Stimulated activated CD4-positive, alpha-beta T cell treated with anti-CD3 and anti-CD28 coated beads, TNF-alpha, amount 100 ng/mL, for 48 hours (primary cell): ENCODE measurements around the gene NDRG3.

Experiments
- DNase-seq, 3 donors: peaks; one replicate each; pipeline ENCODE4 v3.0.0-alpha.2; 2020; ENCODE audit warnings: low read depth in 3 of 3

NDRG3 gene

DNA sequence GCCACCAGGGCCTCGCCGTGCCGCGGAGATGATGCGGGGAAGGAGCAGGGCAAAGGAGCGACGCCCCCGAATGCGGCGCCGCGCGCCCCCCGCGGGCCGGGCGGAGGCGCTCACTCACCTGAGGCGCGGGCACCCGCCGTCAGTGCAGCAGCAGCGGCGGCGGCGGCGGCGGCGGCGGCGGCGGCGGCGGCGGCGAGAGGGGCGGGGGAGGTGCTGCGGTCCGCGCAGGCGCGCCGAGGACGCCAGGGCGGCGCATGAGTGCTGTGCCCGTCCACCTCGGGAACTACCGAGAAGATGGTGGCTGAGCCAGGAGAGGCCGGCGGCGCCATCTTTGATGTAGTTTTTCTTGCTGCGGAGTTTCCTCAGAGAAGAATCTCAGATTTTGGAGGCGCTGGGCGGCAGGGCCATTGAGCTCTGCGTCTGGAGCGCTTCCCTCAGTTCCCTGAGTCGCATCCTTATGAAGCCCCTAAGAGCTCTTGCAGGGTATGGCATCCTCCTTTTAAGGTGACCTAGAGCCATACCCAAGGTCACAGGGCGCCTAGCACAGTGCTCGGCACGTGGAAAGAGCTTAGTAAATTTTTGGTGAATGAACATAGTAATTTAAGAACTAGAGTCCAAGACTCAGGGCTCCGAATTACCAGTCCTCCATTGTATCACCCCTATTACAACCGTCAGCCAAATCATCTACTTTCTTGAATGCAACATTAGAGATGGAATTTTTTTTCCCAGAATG lies at the start of gene NDRG3:
TSS of gene NDRG3 (minus strand) at position 164 of the 733 bp plus-strand sequence. CDS start 24,355 bp downstream, outside the sequence.
- peak; percentile 83 to 88 (median 86) for DNase-seq

DNA sequence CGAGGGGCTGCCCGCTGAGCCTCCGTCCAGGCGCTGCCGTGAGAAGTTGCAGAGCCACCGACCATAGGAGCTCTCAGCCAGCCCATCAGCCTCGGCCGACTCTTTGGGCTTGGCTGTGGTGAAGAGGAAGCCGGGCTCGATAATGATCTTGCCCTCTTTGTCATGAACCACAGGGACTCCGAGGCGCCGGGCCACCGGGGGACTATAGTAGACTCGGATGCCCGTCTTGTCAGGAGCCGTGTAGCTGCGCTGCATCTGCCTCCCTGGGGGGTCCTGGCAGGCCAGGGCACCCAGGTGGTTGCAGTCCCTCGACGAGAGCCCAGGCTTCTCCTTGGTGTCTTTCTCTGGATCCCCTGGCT lies 48.2 kb upstream of the NDRG3 start:
- no peak for DNase-seq

DNA sequence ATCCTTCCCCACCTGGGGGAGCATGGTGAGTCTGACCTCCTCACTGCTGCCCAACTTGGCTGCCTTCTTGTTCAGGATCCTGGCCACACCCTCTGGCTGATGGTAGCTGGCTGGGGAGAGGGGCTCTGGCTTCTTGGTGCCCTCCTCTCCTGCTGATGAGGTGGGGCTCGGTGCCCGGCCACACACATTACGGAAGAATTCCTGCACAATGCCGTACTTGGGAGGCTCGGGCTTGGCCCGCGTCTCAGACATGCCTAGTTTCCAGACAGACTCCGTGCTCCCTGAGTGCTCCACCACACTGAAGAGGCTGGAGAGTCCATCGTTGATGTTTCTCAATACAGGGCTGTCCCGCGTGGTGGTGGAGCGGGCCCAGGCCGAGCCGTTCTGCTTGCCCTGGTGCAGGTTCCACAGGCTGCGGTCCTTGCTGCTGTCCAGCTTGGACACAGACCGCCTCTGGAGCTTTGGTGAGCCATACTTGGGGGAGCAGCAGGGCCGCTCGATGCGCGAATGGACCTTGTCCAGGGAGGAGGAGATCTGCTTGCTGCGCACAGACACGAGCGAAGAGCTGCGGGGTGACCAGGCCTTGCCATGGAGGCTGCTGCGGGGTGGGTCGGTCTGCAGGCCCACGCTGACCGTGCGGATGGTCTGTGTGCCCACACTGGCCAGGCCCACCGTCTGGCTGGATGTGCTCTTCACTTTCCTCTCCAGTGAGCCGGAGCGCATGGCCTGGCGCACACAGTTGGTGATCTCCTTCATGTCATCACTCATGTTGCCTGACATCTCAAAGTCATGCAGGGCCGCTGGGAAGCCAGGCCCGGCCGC lies 47.6 kb upstream of the NDRG3 start:
- DNase-seq: no peak

DNA sequence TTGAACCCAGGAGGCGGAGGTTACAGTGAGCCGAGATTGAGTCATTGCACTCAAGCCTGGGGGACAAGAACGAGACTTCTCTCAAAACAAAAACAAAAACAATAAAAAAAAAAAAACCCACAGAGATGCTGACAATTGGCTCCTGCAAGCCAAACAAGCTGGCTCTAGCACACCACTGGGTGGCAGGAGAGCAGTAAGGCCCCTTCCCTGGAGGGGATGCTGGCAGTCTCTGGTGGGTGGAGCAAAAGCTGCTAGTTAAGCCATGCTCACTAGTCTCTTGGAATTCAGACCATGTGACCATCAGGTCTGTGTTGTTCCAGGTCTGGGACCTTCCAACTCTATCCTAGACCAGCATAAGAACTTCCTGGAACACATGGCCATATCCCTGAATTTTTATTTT lies 46.5 kb upstream of the NDRG3 start:
- DNase-seq: no peak

DNA sequence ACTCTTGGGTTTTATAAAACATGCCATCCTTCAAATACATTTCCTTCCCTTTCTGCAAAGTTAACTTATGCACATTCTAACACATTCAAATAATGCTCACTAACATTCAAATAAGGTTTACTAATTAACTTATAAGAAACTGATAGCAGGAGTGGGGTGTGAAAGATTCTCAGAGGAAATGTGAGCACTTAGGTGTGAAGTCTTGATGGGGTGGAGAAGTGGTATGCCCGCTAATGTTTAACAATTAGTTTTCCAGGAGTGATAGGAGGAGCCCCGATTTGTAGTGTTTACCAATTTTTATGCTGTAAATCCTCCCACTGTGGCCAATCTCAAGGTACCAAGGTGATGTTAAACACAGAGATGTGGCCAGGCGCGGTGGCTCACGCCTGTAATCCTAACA lies 46.0 kb upstream of the NDRG3 start:
- no peak for DNase-seq

DNA sequence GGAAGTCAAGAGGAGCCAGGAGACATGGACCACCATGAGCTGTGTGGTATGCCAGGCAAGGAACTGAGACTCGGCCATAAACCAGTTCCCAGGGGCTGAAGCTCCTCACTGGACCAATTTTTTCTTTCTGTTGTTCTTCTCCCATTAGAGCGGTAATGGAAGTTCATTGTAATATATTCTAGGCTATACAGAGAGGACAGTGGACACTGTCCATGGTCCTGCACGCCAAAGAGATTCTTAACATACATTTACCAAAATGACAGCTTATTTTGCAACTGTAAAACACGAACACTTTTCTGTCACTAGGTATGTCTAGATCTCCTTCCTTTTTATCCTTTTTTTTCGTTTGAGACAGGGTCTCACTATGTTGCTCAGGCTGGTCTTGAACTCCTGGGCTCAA lies 40.8 kb upstream of the NDRG3 start:
- no peak for DNase-seq

DNA sequence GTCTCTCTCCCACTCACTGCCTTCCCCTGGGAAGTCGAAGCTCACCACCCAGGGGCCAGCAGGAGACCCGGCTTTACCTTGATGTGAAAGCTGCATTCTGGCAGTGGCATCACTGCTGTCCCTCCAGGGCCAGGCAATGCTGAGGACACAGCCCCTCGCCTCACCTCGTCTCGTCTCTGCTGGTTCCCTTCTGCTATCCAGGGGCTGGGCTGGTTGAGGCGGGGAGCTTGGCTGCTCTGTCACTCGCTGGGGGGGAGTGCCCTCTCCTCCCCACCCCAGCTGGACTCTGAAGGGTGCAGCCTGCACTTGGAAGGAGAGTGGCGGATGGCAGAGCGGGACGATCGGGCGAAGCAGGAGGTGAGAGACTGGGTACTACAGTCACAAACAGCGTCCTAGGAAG lies 40.4 kb upstream of the NDRG3 start:
- DNase-seq: no peak

DNA sequence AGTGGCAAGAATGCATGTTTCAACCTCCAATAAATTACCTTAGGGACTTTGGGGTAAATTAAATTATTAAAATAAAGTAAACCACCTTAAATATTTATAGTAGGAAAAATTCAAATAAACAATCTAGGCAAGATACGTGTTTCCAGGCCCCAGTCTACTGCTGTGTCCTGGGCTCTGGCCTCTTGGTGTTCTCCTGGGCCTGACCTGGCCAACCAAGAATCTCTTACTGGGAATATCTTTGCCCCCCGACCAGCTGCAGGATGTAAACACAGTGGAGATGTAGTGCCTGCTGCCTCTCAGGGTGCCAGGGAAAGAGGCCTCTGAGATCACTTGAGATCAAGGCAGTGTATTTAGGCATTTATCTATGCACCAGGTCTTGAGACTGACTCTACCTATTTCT lies 39.4 kb upstream of the NDRG3 start:
- no peak for DNase-seq

DNA sequence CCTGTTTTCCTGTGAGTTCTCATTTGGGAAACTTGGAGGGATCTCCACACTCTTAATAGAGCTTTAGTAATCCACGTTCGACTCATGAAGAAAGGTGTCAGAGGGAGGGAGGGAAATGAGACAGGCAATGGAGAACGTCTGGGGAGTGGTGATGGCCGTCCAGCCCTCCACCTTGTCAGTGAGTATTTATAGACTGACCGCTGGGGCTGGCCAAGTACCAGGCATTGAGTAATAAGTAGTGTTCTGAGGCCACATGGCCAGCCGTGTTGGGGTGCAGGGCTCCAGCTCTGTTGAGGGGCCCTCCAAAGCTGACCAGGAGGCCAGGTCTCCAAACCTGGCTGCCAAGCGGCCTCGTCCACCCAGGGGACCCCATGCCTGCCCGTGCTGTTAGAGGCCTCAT lies 39.0 kb upstream of the NDRG3 start:
- no peak for DNase-seq

DNA sequence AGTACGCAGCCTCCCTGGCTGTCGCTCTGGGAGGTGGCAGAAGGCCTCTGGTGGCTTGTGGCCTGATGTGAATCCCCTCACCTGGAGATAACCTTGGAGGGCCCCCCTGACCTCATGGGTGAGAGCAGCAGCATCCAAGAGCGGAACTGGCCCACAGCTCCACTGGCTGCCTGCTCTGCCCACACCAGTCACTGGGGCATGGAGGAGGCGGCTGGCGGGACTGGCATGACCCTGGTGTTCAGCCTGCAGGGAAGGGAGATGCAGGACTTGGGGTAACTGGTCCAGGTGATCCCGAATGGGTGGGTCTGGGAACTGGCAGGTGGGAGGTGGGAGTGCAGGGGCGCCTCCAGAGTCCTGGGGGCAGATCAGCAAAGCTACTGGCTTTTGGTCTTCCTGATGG lies 38.2 kb upstream of the NDRG3 start:
- DNase-seq: no peak

DNA sequence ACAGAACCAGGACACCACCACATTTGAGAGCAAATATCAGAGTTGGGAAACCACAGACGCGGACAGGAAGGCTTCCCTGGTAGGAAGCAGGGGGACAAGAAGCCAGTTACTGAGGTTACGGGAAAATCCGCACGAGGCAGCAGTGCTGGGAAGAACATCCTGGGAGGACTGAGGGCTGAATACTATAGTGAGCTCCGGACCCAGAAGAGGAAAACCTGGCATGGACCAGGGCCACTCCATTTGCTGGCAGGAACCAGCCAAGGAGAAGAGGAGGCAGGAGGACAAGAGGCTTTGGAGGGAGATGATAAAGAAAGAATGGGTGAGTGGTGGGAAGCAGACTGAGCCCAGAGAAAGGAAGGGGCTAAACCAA lies 33.8 kb upstream of the NDRG3 start:
- no peak for DNase-seq

DNA sequence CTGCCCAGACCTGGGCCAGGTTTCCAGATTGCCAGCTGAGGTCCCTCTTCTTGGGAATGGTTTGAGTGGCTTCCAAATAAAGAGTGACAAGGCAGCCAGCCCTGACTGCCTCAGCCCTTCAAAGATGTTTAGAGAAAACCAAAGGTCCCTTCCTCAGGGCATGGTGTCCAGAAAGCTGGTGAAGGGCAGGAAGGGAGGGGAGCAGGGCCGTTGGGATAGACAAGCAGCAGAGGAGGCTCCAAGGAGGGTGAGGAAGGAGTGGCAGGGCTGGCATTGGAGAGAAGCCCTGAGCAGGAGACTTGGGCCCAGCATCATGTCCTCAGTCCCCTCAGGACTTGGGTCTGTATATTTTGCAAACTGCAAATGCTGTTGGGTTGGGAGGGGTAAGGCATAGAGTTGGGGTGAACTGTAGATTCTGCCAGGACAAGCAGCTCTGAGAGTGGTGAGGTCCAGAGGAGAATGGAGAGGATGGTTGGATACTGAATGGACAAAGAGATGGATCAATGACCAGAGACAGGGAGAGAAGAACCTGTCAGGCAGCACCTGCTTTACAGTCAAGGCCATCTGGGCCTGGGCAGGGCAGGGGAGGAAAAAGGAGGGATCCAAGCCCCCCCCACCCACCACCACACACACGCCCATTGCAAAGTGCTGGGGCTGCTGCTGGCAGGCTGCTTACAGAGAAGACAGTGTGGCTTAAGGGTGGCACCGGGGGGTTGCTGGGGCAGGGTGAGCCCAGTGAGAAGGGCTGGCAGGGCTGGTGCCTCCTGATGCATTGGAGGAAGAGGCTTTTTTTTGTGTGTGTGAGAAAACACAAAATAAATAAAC lies 33.2 kb upstream of the NDRG3 start:
- no peak for DNase-seq

DNA sequence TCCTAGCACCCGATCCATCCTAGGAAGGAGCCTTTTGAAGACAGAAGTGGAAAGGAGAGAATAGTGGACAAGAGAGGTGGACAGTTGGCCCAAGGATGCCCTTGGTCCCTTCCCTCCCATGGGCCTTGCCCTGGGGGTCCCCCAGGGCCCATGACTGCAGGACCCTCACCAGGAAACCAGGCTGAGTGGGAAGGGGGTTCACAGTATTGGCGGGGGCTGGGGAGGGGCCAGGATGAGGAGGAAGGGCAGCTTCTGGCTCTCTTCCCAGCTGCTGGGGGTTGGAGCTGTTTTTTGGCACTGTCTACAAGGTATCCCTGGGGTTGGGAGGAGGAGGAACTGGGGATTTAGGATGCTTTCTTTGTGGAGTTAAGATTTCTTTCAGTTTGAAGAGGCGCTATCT lies 31.7 kb upstream of the NDRG3 start:
- DNase-seq: no peak

DNA sequence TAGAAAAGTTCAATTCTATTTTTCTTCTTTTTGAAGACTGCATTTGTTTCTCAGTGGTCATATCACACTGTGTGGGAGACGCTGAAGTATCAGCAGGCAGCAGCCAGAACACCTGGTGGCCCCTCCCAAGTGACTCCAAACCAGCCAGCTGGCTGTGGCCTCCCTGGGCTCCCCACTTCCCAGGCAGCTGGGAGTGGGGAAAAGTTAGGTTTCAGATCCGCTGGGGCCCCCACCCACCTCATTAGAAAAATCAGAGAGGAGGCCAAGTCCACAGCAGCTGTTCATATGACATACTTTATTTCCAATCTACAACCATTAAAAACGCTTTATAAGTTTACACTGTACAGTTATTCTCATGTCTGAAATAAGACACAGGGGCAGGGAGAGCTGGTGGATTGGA lies 31.3 kb upstream of the NDRG3 start:
- DNase-seq: no peak

DNA sequence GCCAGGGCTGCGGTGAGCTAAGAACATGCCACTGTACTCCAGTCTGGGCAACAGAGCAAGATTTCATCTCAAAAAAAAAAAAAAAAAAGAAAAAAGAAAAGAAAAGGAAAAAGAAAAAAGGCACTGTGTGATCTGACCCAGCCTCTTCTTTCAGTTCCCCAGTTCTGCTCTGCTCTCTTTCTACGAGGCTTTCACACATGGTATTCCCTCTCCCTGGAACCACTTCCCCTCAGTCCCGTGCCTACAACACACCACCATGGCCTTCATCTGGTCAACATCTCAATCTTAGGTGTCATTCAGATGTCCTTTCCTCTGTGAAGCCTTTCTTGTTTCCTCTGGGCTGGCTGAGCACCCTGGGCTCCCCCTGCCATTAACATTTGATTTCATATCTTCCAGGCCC lies 29.9 kb upstream of the NDRG3 start:
- DNase-seq: no peak

DNA sequence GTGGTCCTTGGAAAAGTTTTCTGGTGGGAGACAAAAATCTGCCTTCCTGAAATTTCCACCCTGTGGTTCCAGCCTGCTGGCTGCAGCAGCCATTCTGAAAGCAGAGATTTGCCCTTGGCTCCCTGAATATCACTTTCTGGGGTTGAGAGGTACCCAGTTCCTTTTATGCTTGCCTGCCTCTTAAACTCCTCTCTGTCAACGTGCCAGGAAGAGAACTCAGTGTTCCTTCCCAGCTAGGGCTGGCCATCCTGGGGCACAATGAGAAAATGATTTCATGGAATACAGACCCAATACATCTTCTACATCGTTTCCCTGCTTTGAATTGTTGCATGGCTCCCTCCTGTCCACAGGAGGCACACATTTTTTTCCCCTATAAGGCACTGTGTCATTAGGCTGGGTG lies 29.3 kb upstream of the NDRG3 start:
- DNase-seq: no peak

DNA sequence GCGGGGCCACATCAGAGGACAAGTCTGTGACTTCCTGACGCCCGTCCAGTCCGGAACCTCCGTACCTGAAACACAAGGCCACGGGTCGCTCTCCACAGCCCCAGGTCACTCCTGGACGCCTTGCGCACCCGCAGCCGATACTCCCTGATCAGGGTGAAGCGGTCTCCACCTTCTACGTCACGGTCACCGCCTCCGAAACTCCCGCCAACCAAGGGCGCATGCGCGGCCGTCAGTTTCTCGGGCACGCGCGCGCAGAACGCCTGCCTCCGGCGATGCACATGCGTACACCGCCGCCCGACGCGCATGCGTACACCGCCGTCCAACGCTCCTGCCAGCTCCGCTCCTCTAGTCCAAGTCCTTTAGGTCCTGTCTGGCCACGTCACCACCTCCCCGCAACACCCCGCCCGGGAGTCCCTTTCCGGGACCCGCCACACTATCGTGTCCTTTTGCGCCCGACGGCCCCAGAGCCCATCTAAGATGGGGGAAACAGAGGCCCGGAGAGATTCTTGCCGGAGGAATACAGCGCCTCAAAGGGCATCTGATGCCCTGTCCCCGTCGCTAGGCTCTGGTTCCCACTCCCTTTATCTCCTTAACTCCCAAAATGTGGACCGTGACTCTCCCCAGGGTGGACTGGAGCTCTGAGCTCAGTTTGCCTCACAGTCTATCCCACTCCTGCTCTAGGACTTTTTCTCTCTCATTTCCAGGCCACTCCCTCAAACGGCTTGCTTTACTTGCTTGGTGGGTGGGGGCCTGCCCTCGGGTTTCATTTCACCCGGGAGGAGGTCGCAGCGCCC lies 27.9 kb upstream of the NDRG3 start, which contains the start of gene DSN1:
TSS of gene DSN1 (minus strand) at position 167 of the 794 bp plus-strand sequence. CDS start 2,305 bp downstream, outside the sequence.
- peak; percentile 96 to 98 (median 97) for DNase-seq

DNA sequence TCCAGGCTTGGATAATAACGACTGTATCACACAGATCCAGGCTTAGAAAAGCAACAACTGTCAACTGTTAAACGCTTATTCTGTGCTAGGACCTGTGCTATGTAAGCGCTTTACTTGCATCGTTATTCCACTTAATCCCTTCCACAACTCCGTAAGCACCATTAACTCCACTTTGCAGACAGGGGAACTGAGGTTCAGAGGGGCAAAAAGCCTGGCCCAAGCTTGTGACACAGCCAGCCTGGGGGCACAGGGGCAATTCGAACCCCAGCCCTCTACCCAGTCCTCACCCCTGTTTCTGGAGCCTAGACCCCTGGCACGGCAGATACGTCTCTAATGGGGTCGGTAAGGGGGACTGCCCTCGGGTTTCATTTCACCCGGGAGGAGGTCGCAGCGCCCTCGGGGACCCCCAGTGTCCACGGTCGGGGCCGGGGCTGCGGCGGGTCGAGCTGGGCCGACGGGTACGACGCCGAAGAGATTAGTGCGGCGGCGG lies 27.3 kb upstream of the NDRG3 start:
- no peak for DNase-seq

DNA sequence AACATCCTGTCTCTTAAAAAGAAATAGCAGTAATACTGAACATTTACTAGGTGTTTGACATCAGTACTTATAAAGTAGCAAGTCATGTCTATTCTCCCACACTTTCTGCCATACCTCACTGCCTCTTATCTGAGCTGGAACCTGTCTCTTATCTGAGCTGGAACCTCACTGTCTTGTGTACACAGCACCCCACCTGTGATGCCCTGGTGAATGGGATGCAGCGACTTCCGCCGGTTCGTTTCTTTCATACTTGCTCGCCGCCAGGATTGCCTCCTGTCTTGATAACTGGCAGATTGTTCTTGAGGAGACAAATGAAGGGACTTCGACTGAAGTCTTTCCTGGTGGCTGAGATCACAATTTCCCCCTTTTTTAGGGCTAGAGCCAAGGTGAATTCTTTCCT lies 24.8 kb upstream of the NDRG3 start:
- no peak for DNase-seq

DNA sequence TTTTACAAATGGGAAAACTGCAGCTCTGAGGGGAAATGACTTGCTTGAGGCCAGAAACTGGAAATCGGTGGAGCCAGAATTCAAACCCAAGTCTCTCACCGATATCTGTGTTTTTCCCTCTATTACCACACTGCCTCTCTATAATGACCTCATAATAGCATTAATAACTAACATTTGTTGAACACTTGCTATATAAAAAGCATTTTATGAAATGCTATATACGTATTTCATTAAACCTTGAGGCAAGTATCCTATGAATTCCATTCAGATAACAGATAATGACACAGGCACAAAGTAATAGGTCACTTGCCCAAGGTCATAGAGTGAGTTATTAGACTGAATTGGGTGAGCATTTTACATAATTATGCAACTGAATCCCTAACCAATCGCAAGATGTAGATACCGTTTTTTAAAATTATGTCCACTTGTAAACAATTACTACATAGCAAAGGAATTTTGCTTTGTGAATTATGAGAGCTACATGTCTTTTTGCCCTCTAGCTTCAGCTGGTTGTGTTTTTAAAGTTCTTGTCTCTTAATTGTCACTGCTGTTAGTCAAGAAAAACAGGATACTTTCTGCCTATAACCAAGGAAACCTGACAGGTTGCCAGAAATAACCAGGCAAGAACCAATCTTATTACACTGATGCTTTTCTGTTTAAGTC lies 23.0 kb upstream of the NDRG3 start:
- no peak for DNase-seq

DNA sequence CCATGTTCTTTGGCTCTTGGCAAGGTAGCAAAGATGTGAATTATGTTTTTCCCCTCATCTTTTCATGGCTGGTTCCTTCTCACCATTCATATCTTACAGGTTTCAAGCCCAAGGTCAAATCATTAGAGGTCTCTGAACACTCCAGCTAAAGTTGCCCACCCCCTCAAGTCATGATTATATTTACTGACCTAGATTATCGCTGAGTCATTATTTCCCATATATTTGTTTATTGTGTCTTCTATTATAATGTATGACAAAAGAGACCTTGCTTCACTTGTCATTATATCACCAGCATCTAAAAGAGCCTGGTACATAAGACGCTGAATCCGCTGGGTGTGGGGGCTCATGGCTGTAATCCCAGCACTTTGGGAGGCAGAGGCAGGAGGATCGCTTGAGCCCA lies 15.2 kb upstream of the NDRG3 start:
- DNase-seq: no peak
